ENCODE results near the gene SAMD7.

The SAMD7 gene

DNA sequence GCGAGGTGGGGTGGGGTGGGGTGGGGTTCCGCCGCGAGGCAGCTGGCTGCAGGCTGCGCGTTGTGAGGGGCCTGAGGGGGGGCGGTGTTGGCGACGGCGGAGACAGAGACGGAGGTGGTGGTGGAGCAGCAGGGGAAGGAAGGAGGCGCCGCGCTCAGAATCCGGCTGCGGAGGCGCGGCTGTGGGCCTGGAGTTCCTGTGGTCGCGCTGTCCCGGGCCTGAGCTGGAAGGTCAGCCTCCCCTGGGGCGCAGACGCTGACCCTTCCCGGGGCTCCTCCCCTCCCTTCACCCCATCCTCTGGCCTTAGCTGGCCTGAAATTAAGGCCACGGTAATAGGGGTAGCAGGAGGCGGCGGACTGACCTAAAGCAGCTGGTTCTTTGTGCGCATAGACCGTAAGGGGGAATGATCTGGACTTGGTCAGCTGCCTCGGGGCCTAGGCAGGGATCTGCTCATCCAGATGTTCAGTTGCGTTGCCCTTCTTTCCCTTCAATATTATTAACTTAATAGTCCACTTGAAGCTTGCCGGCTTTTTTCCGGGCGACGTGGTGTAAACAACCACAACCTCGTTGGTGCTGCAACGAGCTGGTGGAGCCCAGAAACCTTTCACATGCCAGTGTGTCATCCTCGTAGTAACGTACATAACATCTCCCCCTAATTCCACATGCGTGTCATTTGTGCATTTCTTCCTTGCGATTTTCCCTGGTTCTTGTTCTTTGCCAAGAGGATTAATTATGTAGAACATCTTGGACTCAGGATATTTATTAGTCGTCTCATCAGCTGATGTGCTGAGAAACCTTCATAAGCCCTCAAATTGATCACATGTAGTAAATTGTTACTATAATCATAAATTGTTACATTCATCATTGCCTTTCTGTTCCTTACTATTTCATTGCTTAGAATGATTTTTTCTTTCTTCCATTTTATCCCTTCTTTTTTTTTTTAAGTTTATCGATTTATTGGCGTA lies 55.9 kb downstream of the SAMD7 start:
- peak in 1 of 2 donors; percentile 23 for DNase-seq (ENCODE audit: low read depth in 2 of 2)

DNA sequence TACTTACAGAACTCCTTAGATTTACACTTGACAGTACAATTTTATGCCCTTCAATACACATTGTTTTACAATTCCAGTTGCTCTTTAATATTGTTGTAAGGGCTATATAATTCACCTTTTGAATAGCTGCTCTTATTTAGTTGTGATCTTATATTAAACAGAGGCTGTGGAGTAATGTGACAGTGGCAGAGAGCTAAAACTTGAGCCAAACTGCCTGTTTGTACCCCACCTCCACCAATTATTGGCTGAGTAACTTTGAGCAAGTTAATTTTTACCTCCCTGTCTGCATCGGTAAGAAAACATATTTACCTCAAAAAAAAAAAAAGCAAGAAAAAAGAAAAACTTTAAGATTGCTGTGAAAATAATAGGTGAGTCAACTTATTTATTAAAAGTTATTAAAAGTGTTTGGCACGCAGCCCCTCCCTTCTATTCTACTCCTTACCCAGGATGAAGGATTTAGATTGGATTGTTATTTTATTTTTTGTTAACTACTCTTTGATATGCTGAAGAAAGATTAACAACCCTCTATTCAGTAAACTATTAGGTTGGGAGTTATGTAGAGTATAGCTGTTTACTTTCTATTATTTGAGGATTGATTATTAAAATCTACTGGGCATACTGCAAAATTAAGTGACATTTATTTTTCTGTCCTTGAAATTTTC lies 57.0 kb downstream of the SAMD7 start:
- no peak for DNase-seq (ENCODE audit: low read depth in 2 of 2)

DNA sequence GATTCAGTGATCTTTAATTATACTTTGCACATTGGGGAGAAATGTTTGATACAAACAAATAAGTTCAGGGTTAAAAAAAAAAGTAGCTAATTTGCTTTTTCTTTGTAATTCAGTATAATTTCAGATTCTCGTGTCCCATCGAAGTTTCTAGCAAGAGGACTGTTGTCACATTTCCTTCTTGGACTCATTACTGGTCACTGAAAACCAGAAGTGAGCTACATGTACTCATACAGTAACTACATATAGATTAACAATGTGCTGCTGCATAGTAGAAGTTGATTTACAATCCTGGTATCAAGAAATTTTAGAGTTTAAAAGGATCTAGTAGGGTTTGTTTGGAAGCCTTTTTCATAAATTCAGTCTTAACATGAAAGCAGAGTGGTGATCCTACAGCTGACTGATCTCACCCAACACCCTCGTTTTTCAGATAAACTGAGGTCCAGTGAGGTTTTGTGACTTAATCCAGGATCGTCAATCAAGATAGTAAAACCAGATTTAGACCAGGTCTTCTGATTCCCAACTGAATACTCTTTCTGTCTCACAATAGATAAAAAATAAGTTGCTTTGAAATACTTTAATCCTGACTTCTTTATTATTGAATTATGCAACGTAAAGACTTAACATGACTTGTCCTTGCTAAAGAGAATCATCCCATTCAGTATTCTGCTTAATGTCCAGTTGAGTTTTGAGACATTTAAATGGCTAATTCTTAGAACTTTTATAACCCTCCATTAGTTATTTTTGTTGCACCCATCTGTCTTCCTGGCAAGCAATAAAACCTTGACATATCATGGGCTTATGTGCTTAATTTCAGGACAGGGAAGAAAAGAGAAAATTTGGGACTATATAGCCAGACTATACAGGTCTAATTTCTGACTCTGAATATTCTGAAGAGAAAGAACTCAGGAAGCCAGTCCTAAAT lies 58.1 kb downstream of the SAMD7 start:
- DNase-seq (ENCODE audit: low read depth in 2 of 2) = no peak

DNA sequence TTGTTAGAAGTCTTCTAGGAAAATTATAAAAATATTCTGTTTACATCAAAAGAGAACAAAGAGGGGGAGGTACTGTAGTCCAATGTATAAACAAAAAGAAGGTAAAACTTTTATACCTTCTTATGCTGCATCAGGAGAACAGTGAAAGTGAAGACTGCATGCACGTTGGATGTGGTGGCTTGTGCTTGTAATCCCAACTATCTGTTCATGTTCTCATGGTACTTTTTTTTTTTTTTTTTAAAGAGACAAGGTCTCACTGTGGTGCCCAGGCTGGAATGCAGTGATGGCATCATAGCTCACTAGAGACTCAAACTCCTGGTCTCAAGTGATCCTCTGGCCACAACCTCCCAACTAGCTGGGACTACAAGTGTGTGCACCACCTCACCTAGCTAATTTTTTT lies 59.5 kb downstream of the SAMD7 start:
- DNase-seq (ENCODE audit: low read depth in 2 of 2) = no peak

DNA sequence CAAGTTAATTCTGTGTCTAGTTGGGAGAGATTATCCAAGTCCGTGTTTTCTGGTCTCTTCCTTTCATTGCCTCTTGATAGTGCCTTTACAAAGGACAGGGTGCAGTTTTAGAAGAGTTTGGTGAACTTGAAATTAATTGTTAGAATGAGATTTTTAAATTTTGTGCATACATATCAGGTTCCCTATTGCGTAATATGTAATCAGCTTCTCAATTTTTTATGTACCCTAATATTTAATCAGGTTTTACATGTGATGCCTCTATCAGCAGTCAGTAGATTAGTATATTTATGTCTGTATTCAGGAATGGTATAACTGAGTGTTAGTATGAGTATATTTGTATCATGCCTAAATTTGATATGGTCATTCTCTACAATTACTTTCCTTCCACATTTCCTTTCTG lies 60.1 kb downstream of the SAMD7 start:
- DNase-seq (ENCODE audit: low read depth in 2 of 2) = no peak

DNA sequence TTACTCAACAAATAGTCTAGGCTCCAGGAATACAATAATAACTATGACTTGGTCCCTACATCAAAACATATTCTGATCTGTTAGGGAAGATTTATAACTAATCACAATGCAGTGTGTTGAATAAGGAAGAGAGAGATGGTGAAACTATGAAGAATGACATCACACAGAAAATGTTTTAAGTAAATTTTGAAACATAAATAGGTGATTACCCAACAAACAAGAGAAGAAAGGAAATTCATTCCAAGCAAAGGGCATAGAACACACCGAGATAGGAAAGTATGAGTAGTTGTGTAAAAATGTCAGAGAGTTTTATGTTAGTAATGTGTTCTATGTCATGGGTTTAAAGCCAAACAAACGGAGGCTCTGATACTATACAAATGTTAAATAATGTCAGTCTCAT lies 68.7 kb downstream of the SAMD7 start:
- no peak for DNase-seq (ENCODE audit: low read depth in 2 of 2)

DNA sequence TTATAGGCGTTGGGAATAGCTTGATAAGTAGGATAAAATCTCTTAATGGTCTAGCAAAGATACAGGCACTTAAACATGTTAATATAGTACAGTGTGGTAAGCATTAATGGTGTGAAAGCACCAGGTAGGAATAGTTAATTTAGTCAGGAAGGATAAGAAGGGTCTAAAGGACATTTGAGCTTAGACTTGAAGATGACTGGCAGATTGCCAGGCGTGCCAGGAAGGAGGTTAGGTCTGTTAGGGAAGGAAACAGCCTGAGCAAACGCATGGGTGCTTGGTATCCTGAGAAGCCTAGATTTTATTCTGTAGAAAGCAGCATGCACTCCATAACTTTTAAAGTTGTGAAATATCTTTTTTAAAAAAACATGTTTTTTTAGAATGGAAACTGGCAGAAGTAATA lies 72.9 kb downstream of the SAMD7 start:
- no peak for DNase-seq (ENCODE audit: low read depth in 2 of 2)
